ENCODE results near the gene GCSAM. TPM values are rescaled to one million over a fixed set of nuclear protein-coding genes. Genes with fewer than 3 reads are reported as not detected.

Gene GCSAM
- total and polyA plus RNA-seq, 2 experiments from 2014 or later: 0.86 TPM; not detected in 1

DNA sequence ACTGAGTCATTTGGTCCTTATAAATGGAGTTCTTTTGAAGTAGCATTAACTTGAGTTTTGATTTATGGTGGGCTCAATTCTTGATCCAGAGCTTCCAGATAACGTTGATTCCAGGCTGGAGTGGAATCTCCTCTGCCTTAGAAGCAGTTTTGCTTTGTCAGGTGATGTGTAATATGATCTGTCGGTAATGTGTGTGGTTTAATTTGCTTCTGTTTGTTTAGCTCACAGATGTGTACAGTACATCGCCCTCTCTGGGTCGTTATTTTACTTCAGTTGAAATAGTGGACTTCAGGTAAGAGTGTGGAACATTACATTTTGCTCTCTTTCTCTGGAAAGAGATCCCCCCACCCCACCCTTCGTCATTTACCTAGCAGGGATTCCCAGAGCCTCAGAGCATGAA is 23.7 kb downstream of the GCSAM start:
- TF ChIP-seq ZNF114 (CRISPR knock-in tag; IDR thresholded peaks at IDR 0.05) (no peak), CREB1 (CRISPR knock-in tag; IDR thresholded peaks at IDR 0.05; ENCODE audit: low read depth) (no peak), ZNF331 (CRISPR knock-in tag; IDR thresholded peaks at IDR 0.05; ENCODE audit: low read depth) (no peak), EZH2phosphoT487 (IDR thresholded peaks at IDR 0.05; ENCODE audit: unreplicated experiment) (no peak), POLR2AphosphoS5 (IDR thresholded peaks at IDR 0.05; ENCODE audit: low read depth) (no peak), EZH2 (IDR thresholded peaks at IDR 0.05; ENCODE audit: low read depth, unreplicated experiment) (no peak), JUNB (IDR thresholded peaks at IDR 0.05; ENCODE audit: unreplicated experiment) (no peak), STAT1 (IDR thresholded peaks at IDR 0.05; ENCODE audit: unreplicated experiment) (no peak), NANOG (IDR thresholded peaks at IDR 0.05; ENCODE audit: borderline replicate concordance) (no peak)
- TF ChIP-seq, protein P1, sequence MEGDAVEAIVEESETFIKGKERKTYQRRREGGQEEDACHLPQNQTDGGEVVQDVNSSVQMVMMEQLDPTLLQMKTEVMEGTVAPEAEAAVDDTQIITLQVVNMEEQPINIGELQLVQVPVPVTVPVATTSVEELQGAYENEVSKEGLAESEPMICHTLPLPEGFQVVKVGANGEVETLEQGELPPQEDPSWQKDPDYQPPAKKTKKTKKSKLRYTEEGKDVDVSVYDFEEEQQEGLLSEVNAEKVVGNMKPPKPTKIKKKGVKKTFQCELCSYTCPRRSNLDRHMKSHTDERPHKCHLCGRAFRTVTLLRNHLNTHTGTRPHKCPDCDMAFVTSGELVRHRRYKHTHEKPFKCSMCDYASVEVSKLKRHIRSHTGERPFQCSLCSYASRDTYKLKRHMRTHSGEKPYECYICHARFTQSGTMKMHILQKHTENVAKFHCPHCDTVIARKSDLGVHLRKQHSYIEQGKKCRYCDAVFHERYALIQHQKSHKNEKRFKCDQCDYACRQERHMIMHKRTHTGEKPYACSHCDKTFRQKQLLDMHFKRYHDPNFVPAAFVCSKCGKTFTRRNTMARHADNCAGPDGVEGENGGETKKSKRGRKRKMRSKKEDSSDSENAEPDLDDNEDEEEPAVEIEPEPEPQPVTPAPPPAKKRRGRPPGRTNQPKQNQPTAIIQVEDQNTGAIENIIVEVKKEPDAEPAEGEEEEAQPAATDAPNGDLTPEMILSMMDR (conservative IDR thresholded peaks at IDR 0.05; ENCODE audit: low read depth in 2 of 2): no peak
- TF ChIP-seq, protein P2, sequence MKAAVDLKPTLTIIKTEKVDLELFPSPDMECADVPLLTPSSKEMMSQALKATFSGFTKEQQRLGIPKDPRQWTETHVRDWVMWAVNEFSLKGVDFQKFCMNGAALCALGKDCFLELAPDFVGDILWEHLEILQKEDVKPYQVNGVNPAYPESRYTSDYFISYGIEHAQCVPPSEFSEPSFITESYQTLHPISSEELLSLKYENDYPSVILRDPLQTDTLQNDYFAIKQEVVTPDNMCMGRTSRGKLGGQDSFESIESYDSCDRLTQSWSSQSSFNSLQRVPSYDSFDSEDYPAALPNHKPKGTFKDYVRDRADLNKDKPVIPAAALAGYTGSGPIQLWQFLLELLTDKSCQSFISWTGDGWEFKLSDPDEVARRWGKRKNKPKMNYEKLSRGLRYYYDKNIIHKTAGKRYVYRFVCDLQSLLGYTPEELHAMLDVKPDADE (IDR thresholded peaks at IDR 0.05): no peak
- TF ChIP-seq, protein P3, sequence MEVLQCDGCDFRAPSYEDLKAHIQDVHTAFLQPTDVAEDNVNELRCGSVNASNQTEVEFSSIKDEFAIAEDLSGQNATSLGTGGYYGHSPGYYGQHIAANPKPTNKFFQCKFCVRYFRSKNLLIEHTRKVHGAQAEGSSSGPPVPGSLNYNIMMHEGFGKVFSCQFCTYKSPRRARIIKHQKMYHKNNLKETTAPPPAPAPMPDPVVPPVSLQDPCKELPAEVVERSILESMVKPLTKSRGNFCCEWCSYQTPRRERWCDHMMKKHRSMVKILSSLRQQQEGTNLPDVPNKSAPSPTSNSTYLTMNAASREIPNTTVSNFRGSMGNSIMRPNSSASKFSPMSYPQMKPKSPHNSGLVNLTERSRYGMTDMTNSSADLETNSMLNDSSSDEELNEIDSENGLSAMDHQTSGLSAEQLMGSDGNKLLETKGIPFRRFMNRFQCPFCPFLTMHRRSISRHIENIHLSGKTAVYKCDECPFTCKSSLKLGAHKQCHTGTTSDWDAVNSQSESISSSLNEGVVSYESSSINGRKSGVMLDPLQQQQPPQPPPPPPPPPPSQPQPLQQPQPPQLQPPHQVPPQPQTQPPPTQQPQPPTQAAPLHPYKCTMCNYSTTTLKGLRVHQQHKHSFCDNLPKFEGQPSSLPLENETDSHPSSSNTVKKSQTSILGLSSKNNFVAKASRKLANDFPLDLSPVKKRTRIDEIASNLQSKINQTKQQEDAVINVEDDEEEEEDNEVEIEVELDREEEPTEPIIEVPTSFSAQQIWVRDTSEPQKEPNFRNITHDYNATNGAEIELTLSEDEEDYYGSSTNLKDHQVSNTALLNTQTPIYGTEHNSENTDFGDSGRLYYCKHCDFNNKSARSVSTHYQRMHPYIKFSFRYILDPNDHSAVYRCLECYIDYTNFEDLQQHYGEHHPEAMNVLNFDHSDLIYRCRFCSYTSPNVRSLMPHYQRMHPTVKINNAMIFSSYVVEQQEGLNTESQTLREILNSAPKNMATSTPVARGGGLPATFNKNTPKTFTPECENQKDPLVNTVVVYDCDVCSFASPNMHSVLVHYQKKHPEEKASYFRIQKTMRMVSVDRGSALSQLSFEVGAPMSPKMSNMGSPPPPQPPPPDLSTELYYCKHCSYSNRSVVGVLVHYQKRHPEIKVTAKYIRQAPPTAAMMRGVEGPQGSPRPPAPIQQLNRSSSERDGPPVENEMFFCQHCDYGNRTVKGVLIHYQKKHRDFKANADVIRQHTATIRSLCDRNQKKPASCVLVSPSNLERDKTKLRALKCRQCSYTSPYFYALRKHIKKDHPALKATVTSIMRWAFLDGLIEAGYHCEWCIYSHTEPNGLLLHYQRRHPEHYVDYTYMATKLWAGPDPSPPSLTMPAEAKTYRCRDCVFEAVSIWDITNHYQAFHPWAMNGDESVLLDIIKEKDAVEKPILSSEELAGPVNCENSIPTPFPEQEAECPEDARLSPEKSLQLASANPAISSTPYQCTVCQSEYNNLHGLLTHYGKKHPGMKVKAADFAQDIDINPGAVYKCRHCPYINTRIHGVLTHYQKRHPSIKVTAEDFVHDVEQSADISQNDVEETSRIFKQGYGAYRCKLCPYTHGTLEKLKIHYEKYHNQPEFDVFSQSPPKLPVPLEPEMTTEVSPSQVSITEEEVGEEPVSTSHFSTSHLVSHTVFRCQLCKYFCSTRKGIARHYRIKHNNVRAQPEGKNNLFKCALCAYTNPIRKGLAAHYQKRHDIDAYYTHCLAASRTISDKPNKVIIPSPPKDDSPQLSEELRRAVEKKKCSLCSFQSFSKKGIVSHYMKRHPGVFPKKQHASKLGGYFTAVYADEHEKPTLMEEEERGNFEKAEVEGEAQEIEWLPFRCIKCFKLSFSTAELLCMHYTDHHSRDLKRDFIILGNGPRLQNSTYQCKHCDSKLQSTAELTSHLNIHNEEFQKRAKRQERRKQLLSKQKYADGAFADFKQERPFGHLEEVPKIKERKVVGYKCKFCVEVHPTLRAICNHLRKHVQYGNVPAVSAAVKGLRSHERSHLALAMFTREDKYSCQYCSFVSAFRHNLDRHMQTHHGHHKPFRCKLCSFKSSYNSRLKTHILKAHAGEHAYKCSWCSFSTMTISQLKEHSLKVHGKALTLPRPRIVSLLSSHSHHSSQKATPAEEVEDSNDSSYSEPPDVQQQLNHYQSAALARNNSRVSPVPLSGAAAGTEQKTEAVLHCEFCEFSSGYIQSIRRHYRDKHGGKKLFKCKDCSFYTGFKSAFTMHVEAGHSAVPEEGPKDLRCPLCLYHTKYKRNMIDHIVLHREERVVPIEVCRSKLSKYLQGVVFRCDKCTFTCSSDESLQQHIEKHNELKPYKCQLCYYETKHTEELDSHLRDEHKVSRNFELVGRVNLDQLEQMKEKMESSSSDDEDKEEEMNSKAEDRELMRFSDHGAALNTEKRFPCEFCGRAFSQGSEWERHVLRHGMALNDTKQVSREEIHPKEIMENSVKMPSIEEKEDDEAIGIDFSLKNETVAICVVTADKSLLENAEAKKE (CRISPR knock-in tag; IDR thresholded peaks at IDR 0.05): no peak
- TF ChIP-seq, protein P4, sequence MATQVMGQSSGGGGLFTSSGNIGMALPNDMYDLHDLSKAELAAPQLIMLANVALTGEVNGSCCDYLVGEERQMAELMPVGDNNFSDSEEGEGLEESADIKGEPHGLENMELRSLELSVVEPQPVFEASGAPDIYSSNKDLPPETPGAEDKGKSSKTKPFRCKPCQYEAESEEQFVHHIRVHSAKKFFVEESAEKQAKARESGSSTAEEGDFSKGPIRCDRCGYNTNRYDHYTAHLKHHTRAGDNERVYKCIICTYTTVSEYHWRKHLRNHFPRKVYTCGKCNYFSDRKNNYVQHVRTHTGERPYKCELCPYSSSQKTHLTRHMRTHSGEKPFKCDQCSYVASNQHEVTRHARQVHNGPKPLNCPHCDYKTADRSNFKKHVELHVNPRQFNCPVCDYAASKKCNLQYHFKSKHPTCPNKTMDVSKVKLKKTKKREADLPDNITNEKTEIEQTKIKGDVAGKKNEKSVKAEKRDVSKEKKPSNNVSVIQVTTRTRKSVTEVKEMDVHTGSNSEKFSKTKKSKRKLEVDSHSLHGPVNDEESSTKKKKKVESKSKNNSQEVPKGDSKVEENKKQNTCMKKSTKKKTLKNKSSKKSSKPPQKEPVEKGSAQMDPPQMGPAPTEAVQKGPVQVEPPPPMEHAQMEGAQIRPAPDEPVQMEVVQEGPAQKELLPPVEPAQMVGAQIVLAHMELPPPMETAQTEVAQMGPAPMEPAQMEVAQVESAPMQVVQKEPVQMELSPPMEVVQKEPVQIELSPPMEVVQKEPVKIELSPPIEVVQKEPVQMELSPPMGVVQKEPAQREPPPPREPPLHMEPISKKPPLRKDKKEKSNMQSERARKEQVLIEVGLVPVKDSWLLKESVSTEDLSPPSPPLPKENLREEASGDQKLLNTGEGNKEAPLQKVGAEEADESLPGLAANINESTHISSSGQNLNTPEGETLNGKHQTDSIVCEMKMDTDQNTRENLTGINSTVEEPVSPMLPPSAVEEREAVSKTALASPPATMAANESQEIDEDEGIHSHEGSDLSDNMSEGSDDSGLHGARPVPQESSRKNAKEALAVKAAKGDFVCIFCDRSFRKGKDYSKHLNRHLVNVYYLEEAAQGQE (IDR thresholded peaks at IDR 0.05; ENCODE audit: unreplicated experiment): no peak
- H3K36me3 Mint-ChIP-seq (ENCODE audit: low read depth): peaks cover 3% of the 10 kb centered on the region; the same call in 2 of the 3 replicates
- peaks cover 5% of the 10 kb centered on the region for H3K4me1 Mint-ChIP-seq
- H3K36me3 ChIP-seq (ENCODE audit: insufficient read depth): no peaks in the 10 kb centered on the region; the same call in 1 of the 2 replicates
- no peak for ATAC-seq
- no peaks in the 10 kb centered on the region for H4K20me1 ChIP-seq (replicated peaks; ENCODE audit: insufficient read depth)
- no peaks in the 10 kb centered on the region for H3K27me3 ChIP-seq (ENCODE audit: insufficient read depth)
- no peak for DNase-seq (ENCODE audit: low spot score)
- H3K27me3 Mint-ChIP-seq (ENCODE audit: insufficient read depth, low read depth, poor library complexity): no peaks in the 10 kb centered on the region
- no peak overlapping the region for H3K27ac Mint-ChIP-seq
- H3K4me1 ChIP-seq (ENCODE audit: insufficient read depth): no peaks in the 10 kb centered on the region
- no peaks in the 10 kb centered on the region for H3K79me2 ChIP-seq (replicated peaks; ENCODE audit: insufficient read depth)
- H3K9me3 Mint-ChIP-seq: no peaks in the 10 kb centered on the region; the same call in 2 of the 3 replicates
- no peak overlapping the region for H3K4me2 ChIP-seq
- H2AFZ ChIP-seq: no peak overlapping the region
- H3K4me3 ChIP-seq: no peak overlapping the region
- no peaks in the 10 kb centered on the region for H3K9me2 ChIP-seq (ENCODE audit: insufficient read depth)
- no peak overlapping the region for H3K4me3 Mint-ChIP-seq
- H3K27ac ChIP-seq (ENCODE audit: low read depth): no peak overlapping the region
- H3F3A ChIP-seq (replicated peaks; ENCODE audit: low read depth): 0 out of 2 replicates have a peak, but pooled peaks cover 4% of the 10 kb centered on the region

Measured in GM23338 (cell line).